Fibroblast of lung (primary cell): Measurements from ENCODE around the gene PANX3. TPM values are rescaled to one million over a fixed set of nuclear protein-coding genes. Genes with fewer than 3 reads are reported as not detected.

Source experiments
- DNase-seq, 2 donors: peaks; one replicate each; pipeline versions ENCODE4 v3.0.0 to v3.0.0-alpha.2; 2010; ENCODE audit warnings: low read depth in 2 of 2
- H2AFZ ChIP-seq: 2 replicates; pipeline ENCODE4 v1.5.1; 2012; ENCODE audit warnings: low read length, control low read depth, inconsistent platforms
- H3K27ac ChIP-seq: 2 replicates; pipeline ENCODE4 v1.5.1; 2011; ENCODE audit warnings: low read length, control low read depth; ENCODE audit not compliant: insufficient read depth
- H3K27me3 ChIP-seq: 2 replicates; pipeline ENCODE4 v1.5.1; 2011; ENCODE audit warnings: mild to moderate bottlenecking, low read length; ENCODE audit not compliant: control insufficient read depth, insufficient read depth
- H3K36me3 ChIP-seq: 2 replicates; pipeline ENCODE4 v1.5.1; 2011; ENCODE audit warnings: low read length; ENCODE audit not compliant: control insufficient read depth, insufficient read depth
- H3K4me1 ChIP-seq: 2 replicates; pipeline ENCODE4 v1.5.1; 2011; ENCODE audit warnings: low read length; ENCODE audit not compliant: control insufficient read depth, insufficient read depth; ENCODE audit errors: extremely low read depth
- H3K4me2 ChIP-seq: 2 replicates; pipeline ENCODE4 v1.5.1; 2011; ENCODE audit warnings: low read length, control low read depth; ENCODE audit not compliant: insufficient read depth; ENCODE audit errors: extremely low read depth
- H3K4me3 ChIP-seq, 4 experiments: fragments of 200-600 bp in 1 of 4; sonication (generic) in 1 of 4; replicated peaks in 1 of 4; 2 replicates each; pipeline ENCODE4 v1.5.1; 2011 to 2016; ENCODE audit warnings: low read length in 4 of 4, low read depth in 3 of 4, mild to moderate bottlenecking in 3 of 4, control low read depth in 2 of 4, inconsistent platforms in 1 of 4, mixed read lengths in 1 of 4; ENCODE audit not compliant: insufficient read depth in 1 of 4; ENCODE audit errors: control extremely low read depth in 1 of 4
- H3K79me2 ChIP-seq: 2 replicates; pipeline ENCODE4 v1.5.1; 2012; ENCODE audit warnings: mild to moderate bottlenecking, low read length, inconsistent platforms; ENCODE audit not compliant: control insufficient read depth, insufficient read depth
- H3K9ac ChIP-seq: 2 replicates; pipeline ENCODE4 v1.5.1; 2011; ENCODE audit warnings: mild to moderate bottlenecking, low read length, control low read depth; ENCODE audit not compliant: insufficient read depth
- H3K9me3 ChIP-seq: 2 replicates; pipeline ENCODE4 v1.5.1; 2012; ENCODE audit warnings: low read depth, low read length; ENCODE audit not compliant: control insufficient read depth, insufficient read depth
- H4K20me1 ChIP-seq: 2 replicates; pipeline ENCODE4 v1.5.1; 2011; ENCODE audit warnings: low read length; ENCODE audit not compliant: control insufficient read depth, insufficient read depth; ENCODE audit errors: extremely low read depth
- CTCF ChIP-seq, 2 donors: IDR thresholded peaks in 1 of 2; conservative IDR thresholded peaks in 1 of 2; 1 replicate in 1 of 2; 2 replicates in 1 of 2; pipeline ENCODE4 v1.5.1; 2011 to 2012; ENCODE audit warnings: low read length in 2 of 2, control low read depth in 1 of 2, inconsistent platforms in 1 of 2, low read depth in 1 of 2, mild to moderate bottlenecking in 1 of 2
- EZH2 ChIP-seq: IDR thresholded peaks from 2 replicates; pipeline ENCODE4 v1.5.1; 2012; ENCODE audit warnings: low read length, control low read depth, mild to moderate bottlenecking; ENCODE audit errors: missing control alignments
- polyA plus RNA-seq, 2 donors: library from polyadenylated mRNA; depleted of rRNA in 1 of 2; stranded (reverse) in 1 of 2; unstranded in 1 of 2; fragments of >200 nt; gene quantifications; 2 replicates each; pipeline ENCODE4 v1.2.1, GENCODE V29; 2011 to 2012; ENCODE audit warnings: missing spikeins in 1 of 2
- total RNA-seq: library from RNA; depleted of rRNA; stranded (reverse); fragments of >200 nt; gene quantifications from 2 replicates; pipeline ENCODE4 v1.2.1, GENCODE V29; 2014

Gene PANX3
- total and polyA plus RNA-seq, 2 donors (not counting 1 experiment from before 2014, with no cell fraction given), result not detected

GRCh38 chr11:124656774-124657630, 45.8 kb downstream of the PANX3 start:
- no peaks in the 10 kb centered on the region for H4K20me1 ChIP-seq
- no peak overlapping the region for H3K9ac ChIP-seq
- H3K79me2 ChIP-seq, result no peaks in the 10 kb centered on the region
- H3K27me3 ChIP-seq, result no peaks in the 10 kb centered on the region
- DNase-seq, result peak; percentile 23 to 71
- H3K9me3 ChIP-seq, result no peaks in the 10 kb centered on the region
- no peak overlapping the region for H2AFZ ChIP-seq
- no peaks in the 10 kb centered on the region for H3K36me3 ChIP-seq
- no peaks in the 10 kb centered on the region for H3K4me1 ChIP-seq
- no peak overlapping the region for H3K4me3 ChIP-seq
- H3K27ac ChIP-seq, result no peak overlapping the region
- TF ChIP-seq CTCF (conservative IDR thresholded peaks at IDR 0.05 in 1 of 2, IDR thresholded peaks at IDR 0.05 in 1 of 2; ENCODE audit: low read depth in 1 of 2, low read length in 2 of 2), result no peak
- no peak for TF ChIP-seq EZH2
- H3K4me2 ChIP-seq, result no peak overlapping the region

DNA sequence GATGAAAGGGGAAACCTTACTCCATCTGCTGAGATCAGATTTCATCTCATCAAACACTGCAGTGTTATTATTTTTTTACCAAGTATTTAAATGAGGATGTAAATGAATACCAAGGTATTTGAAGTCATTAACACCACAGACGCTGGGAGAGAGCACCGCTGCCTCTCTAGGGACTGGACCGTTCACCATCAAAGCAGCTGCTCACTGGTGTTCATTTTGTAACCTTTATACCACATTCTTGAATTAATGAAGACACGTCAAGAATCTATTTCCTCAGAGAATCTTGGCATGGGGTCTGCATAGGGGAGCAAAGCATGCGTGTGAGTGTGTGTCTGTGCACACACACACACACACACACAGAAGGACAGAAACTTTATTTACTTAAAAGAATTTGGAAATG, 46.7 kb downstream of the PANX3 start:
- Histone ChIP-seq H3K79me2 (no peaks in the 10 kb centered on the region), H3K9ac (no peak overlapping the region), H2AFZ (no peak overlapping the region), H3K9me3 (no peaks in the 10 kb centered on the region), H3K27me3 (no peaks in the 10 kb centered on the region), H3K4me1 (no peaks in the 10 kb centered on the region), H3K4me2 (no peak overlapping the region), H3K4me3 (no peak overlapping the region), H3K27ac (no peak overlapping the region), H3K36me3 (no peaks in the 10 kb centered on the region), H4K20me1 (no peaks in the 10 kb centered on the region)
- peak; percentile 15 for DNase-seq
- TF ChIP-seq EZH2, result no peak
- no peak for TF ChIP-seq CTCF (conservative IDR thresholded peaks at IDR 0.05 in 1 of 2, IDR thresholded peaks at IDR 0.05 in 1 of 2; ENCODE audit: low read depth in 1 of 2, low read length in 2 of 2)

- H3K27me3 ChIP-seq, result no peaks in the 10 kb centered on the region
- no peaks in the 10 kb centered on the region for H4K20me1 ChIP-seq
- no peak for DNase-seq
- H3K4me3 ChIP-seq, result no peak overlapping the region
- no peaks in the 10 kb centered on the region for H3K4me1 ChIP-seq
- H3K79me2 ChIP-seq, result no peaks in the 10 kb centered on the region
- no peaks in the 10 kb centered on the region for H3K36me3 ChIP-seq
- TF ChIP-seq CTCF (conservative IDR thresholded peaks at IDR 0.05 in 1 of 2, IDR thresholded peaks at IDR 0.05 in 1 of 2; ENCODE audit: low read depth in 1 of 2, low read length in 2 of 2), result no peak
- no peak for TF ChIP-seq EZH2
- no peaks in the 10 kb centered on the region for H3K9me3 ChIP-seq
- H3K27ac ChIP-seq, result no peak overlapping the region
- no peak overlapping the region for H2AFZ ChIP-seq
- no peak overlapping the region for H3K4me2 ChIP-seq
- no peak overlapping the region for H3K9ac ChIP-seq
Observed at GRCh38 chr11:124658501-124658900, 47.3 kb downstream of the PANX3 start.
